Neural progenitor cell (in vitro differentiated cells): ENCODE data around the gene LRP6. TPM values are rescaled to one million over a fixed set of nuclear protein-coding genes. Genes with fewer than 3 reads are reported as not detected.

Experiments used
- DNase-seq: peaks from one replicate; pipeline ENCODE4 v3.0.0-alpha.2; 2016; ENCODE audit warnings: low spot score
- H2AFZ ChIP-seq: fragments of 200-600 bp; sonication (generic); replicated peaks from 2 replicates; pipeline ENCODE4 v1.6.1; 2016; ENCODE audit warnings: antibody characterized with exemption
- H3F3A ChIP-seq: fragments of 200-600 bp; sonication (generic); 2 replicates; pipeline ENCODE4 v1.6.1; 2016; ENCODE audit warnings: antibody characterized with exemption, low read depth
- H3K27ac ChIP-seq: fragments of 200-600 bp; sonication (generic); 2 replicates; pipeline ENCODE4 v1.5.1; 2016; ENCODE audit warnings: mild to moderate bottlenecking
- H3K27me3 ChIP-seq: fragments of 200-600 bp; sonication (generic); 2 replicates; pipeline ENCODE4 v1.6.1; 2016; ENCODE audit warnings: mild to moderate bottlenecking, moderate library complexity
- H3K36me3 ChIP-seq: fragments of 200-600 bp; sonication (generic); 2 replicates; pipeline ENCODE4 v1.5.1; 2016
- H3K4me1 ChIP-seq: fragments of 200-600 bp; sonication (generic); 2 replicates; pipeline ENCODE4 v1.6.1; 2016; ENCODE audit warnings: mixed run types
- H3K4me2 ChIP-seq: fragments of 200-600 bp; sonication (generic); 2 replicates; pipeline ENCODE4 v1.6.1; 2016
- H3K4me3 ChIP-seq: fragments of 200-600 bp; sonication (generic); 2 replicates; pipeline ENCODE4 v1.5.1; 2016
- H3K79me2 ChIP-seq: fragments of 200-600 bp; sonication (generic); 2 replicates; pipeline ENCODE4 v1.6.1; 2016; ENCODE audit warnings: low read depth
- H3K9ac ChIP-seq: fragments of 200-600 bp; sonication (generic); 2 replicates; pipeline ENCODE4 v1.6.1; 2016
- H3K9me3 ChIP-seq: fragments of 200-600 bp; sonication (generic); 2 replicates; pipeline ENCODE4 v1.5.1; 2016; ENCODE audit warnings: low read depth
- H4K20me1 ChIP-seq: fragments of 200-600 bp; sonication (generic); 2 replicates; pipeline ENCODE4 v1.6.1; 2016; ENCODE audit warnings: low read depth
- H3K27ac Mint-ChIP-seq: 3 replicates; pipeline ENCODE4 v1.8.0; 2021; ENCODE audit warnings: mixed read lengths
- H3K27me3 Mint-ChIP-seq: 2 replicates; pipeline ENCODE4 v1.8.0; 2022; ENCODE audit warnings: low read depth, mild to moderate bottlenecking, inconsistent platforms, moderate library complexity, mixed read lengths; ENCODE audit not compliant: insufficient read depth
- H3K36me3 Mint-ChIP-seq: 3 replicates; pipeline ENCODE4 v1.8.0; 2021; ENCODE audit warnings: mixed read lengths
- H3K4me1 Mint-ChIP-seq: 3 replicates; pipeline ENCODE4 v1.8.0; 2021; ENCODE audit warnings: mixed read lengths
- H3K4me3 Mint-ChIP-seq: 3 replicates; pipeline ENCODE4 v1.8.0; 2021; ENCODE audit warnings: mild to moderate bottlenecking, moderate library complexity, mixed read lengths
- H3K9me3 Mint-ChIP-seq: 3 replicates; pipeline ENCODE4 v1.8.0; 2020; ENCODE audit warnings: mixed read lengths
- EZH2 ChIP-seq: fragments of 200-600 bp; sonication (generic); IDR thresholded peaks from 2 replicates; pipeline ENCODE4 v1.6.1; 2017; ENCODE audit warnings: antibody characterized with exemption, mild to moderate bottlenecking, moderate library complexity
- EZH2phosphoT487 ChIP-seq: fragments of 200-600 bp; sonication (generic); IDR thresholded peaks from 2 replicates; pipeline ENCODE4 v1.6.1; 2017; ENCODE audit warnings: antibody characterized with exemption
- total RNA-seq: library from RNA; depleted of rRNA; stranded (reverse); fragments of >200 nt; gene quantifications from 2 replicates; pipeline ENCODE4 v1.2.3, GENCODE V29; 2015; ENCODE audit warnings: low replicate concordance
- TF ChIP-seq, protein P1 (sequence below): fragments of 200-600 bp; sonication (generic); IDR thresholded peaks from 2 replicates; pipeline ENCODE4 v1.5.1; 2017; ENCODE audit warnings: antibody characterized with exemption, mild to moderate bottlenecking

The LRP6 gene
- total RNA-seq, 1 donor from 2014 or later = 68.0 TPM

DNA sequence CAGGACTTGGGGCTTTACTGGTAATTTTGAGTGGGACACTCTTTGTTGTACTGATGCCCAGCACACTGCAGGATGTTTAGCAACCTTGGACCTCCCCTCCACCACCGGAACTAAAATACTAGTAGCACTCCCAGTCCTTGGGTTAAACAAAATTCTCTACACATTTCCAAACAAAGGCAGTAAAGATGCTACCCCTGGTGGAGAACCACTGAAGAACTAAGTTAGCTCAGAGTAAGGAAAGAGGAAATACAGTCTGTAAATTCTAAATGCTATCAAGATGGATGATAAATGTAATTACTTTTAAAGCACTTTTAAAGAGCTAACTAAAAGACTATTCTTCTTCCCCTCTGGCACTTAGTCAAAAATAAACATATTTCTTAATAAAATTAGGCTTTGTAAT lies 64.1 kb downstream of the LRP6 start:
- Mint-ChIP-seq H3K4me1 (no peaks in the 10 kb centered on the region), H3K27ac (no peak overlapping the region)
- peaks cover 78% of the 10 kb centered on the region for H3K79me2 ChIP-seq

DNA sequence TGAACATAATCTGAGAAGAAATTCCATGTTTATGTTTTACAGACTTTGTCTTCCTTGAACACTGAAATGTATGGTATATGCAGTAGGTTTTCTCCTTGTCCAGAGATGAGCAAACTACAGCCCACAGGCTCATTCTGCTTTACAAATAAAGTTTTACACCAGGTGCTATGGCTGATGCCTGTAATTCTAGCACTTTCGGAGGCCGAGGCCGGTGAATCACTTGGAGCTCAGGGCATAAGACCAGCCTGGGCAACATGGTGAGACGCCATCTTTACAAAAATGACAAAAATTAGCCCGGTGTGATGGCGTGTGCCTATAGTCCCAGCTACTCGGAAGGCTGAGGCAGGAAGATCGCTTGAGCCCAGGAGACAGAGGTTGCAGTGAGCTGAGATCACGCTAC lies 64.7 kb downstream of the LRP6 start:
- no peak overlapping the region for H2AFZ ChIP-seq
- peaks cover 77% of the 10 kb centered on the region for H3K79me2 ChIP-seq
- H4K20me1 ChIP-seq = peaks cover 35% of the 10 kb centered on the region
- Mint-ChIP-seq H3K36me3 (peaks cover 62% of the 10 kb centered on the region), H3K27me3 (no peaks in the 10 kb centered on the region), H3K4me3 (no peak overlapping the region), H3K9me3 (peaks cover 21% of the 10 kb centered on the region), H3K4me1 (no peaks in the 10 kb centered on the region), H3K27ac (no peak overlapping the region)
- peaks cover 7% of the 10 kb centered on the region for H3K36me3 ChIP-seq
- DNase-seq = no peak
- H3K4me2 ChIP-seq = no peak overlapping the region
- H3F3A ChIP-seq = no peaks in the 10 kb centered on the region
- H3K9me3 ChIP-seq = no peaks in the 10 kb centered on the region
- no peak overlapping the region for H3K9ac ChIP-seq
- no peak overlapping the region for H3K27ac ChIP-seq
- no peak overlapping the region for H3K4me3 ChIP-seq
- peaks cover 3% of the 10 kb centered on the region for H3K4me1 ChIP-seq
- TF ChIP-seq EZH2 (no peak), EZH2phosphoT487 (no peak)
- TF ChIP-seq, protein P1, sequence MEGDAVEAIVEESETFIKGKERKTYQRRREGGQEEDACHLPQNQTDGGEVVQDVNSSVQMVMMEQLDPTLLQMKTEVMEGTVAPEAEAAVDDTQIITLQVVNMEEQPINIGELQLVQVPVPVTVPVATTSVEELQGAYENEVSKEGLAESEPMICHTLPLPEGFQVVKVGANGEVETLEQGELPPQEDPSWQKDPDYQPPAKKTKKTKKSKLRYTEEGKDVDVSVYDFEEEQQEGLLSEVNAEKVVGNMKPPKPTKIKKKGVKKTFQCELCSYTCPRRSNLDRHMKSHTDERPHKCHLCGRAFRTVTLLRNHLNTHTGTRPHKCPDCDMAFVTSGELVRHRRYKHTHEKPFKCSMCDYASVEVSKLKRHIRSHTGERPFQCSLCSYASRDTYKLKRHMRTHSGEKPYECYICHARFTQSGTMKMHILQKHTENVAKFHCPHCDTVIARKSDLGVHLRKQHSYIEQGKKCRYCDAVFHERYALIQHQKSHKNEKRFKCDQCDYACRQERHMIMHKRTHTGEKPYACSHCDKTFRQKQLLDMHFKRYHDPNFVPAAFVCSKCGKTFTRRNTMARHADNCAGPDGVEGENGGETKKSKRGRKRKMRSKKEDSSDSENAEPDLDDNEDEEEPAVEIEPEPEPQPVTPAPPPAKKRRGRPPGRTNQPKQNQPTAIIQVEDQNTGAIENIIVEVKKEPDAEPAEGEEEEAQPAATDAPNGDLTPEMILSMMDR = no peak
- H3K27me3 ChIP-seq = no peaks in the 10 kb centered on the region

More for the DNA sequence above, 64.1 kb downstream of the LRP6 start:
- no peak for DNase-seq
- Mint-ChIP-seq H3K27me3 (no peaks in the 10 kb centered on the region), H3K4me3 (no peak overlapping the region), H3K9me3 (peaks cover 22% of the 10 kb centered on the region), H3K36me3 (peaks cover 61% of the 10 kb centered on the region)
- Histone ChIP-seq H3K9me3 (no peaks in the 10 kb centered on the region), H3K4me3 (no peak overlapping the region), H3F3A (no peaks in the 10 kb centered on the region), H4K20me1 (peaks cover 41% of the 10 kb centered on the region), H3K27ac (no peak overlapping the region), H3K4me1 (peaks cover 3% of the 10 kb centered on the region), H3K36me3 (peaks cover 7% of the 10 kb centered on the region), H3K4me2 (no peak overlapping the region), H3K9ac (no peak overlapping the region), H3K27me3 (no peaks in the 10 kb centered on the region), H2AFZ (no peak overlapping the region)
- TF ChIP-seq, protein P1 = peak; percentile 8
- TF ChIP-seq EZH2phosphoT487 (no peak), EZH2 (no peak)

DNA sequence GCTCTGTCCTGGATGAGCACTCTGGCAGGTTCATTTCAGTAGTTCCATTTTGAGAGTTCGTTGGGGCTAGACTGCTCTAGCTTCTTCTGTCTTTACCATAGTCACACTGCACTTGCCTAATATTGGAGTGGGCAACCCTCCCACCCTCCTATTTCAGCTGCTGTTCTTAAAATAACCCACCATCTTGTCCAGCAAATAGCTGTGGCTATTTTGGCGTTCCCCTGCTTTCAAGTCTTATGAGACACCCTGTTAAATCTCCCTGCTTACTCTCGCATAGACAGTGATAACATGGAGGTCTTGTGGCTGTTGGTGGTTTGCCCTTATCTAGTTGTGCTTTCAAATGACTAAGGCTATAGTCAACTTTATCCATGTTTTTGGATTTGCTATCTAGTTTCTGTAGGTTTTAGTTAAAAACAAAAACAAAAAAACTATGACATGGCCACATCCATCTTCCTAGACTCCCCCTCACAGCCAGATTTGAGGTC lies 65.5 kb downstream of the LRP6 start:
- H3K27ac Mint-ChIP-seq = no peak overlapping the region
- Histone ChIP-seq H3K4me1 (peaks cover 3% of the 10 kb centered on the region), H3K9ac (no peak overlapping the region), H3K4me3 (no peak overlapping the region), H3K27ac (no peak overlapping the region), H3K36me3 (peaks cover 13% of the 10 kb centered on the region), H3F3A (no peaks in the 10 kb centered on the region), H4K20me1 (peaks cover 30% of the 10 kb centered on the region), H2AFZ (no peak overlapping the region), H3K79me2 (peaks cover 73% of the 10 kb centered on the region), H3K9me3 (no peaks in the 10 kb centered on the region), H3K4me2 (no peak overlapping the region), H3K27me3 (no peaks in the 10 kb centered on the region)
- TF ChIP-seq, protein P1 = no peak
- no peak overlapping the region for H3K4me3 Mint-ChIP-seq
- no peak for DNase-seq
- H3K36me3 Mint-ChIP-seq = peaks cover 68% of the 10 kb centered on the region
- peaks cover 26% of the 10 kb centered on the region for H3K9me3 Mint-ChIP-seq
- H3K27me3 Mint-ChIP-seq = no peaks in the 10 kb centered on the region
- H3K4me1 Mint-ChIP-seq = no peaks in the 10 kb centered on the region
